Calu3 (cell line): Measurements from ENCODE around the gene ST6GALNAC3. TPM values are rescaled to one million over a fixed set of nuclear protein-coding genes. Genes with fewer than 3 reads are reported as not detected.
"Not testable (repeated sequence)": the region's sequence is repeated elsewhere in the genome, so short reads cannot be mapped to it uniquely, and the experiment has no call there.

Source experiments
- BruUV-seq: library from RNA; stranded (reverse); fragments of 400-500 nt; replicated peaks from 2 replicates; lab custom pipeline; 2021; lab: Mats Ljungman, UMichigan
- CTCF ChIA-PET: fragments of 300-600 bp; sonication (Branson Sonifier 250); formaldehyde crosslinking; loops from one replicate; lab custom pipeline; 2022; ENCODE audit warnings: antibody characterized with exemption; lab: Charles Lee
- DNase-seq: peaks from one replicate; pipeline ENCODE4 v3.0.0; 2022
- H3K27ac Mint-ChIP-seq: one replicate; pipeline ENCODE4 v1.8.0; 2022; ENCODE audit warnings: mixed read lengths; ENCODE audit not compliant: unreplicated experiment
- H3K27me3 Mint-ChIP-seq: one replicate; pipeline ENCODE4 v1.8.0; 2022; ENCODE audit warnings: mixed read lengths; ENCODE audit not compliant: unreplicated experiment
- H3K36me3 Mint-ChIP-seq: one replicate; pipeline ENCODE4 v1.8.0; 2022; ENCODE audit warnings: mild to moderate bottlenecking, moderate library complexity, mixed read lengths; ENCODE audit not compliant: insufficient read depth, unreplicated experiment
- H3K4me1 Mint-ChIP-seq: one replicate; pipeline ENCODE4 v1.8.0; 2022; ENCODE audit warnings: mild to moderate bottlenecking, low read depth, mixed read lengths; ENCODE audit not compliant: unreplicated experiment
- H3K4me3 Mint-ChIP-seq: one replicate; pipeline ENCODE4 v1.8.0; 2022; ENCODE audit warnings: mild to moderate bottlenecking, low read depth, moderate library complexity, mixed read lengths; ENCODE audit not compliant: unreplicated experiment
- H3K9me3 Mint-ChIP-seq: one replicate; pipeline ENCODE4 v1.8.0; 2022; ENCODE audit warnings: low read depth, mixed read lengths; ENCODE audit not compliant: unreplicated experiment
- intact Hi-C: fragments of 100-400 bp; cut with micrococcal nuclease; formaldehyde crosslinking; loops from one replicate; pipeline ENCODE4 v1.10.0; 2022; ENCODE audit not compliant: unreplicated experiment
- total RNA-seq: library from RNA; stranded (reverse); gene quantifications from 2 replicates; pipeline ENCODE4 v1.2.3, GENCODE V29; 2022
- TF ChIP-seq, protein P1 (sequence below): fragments of 200-600 bp; IDR thresholded peaks from one replicate; pipeline ENCODE4 v1.8.0; 2022; ENCODE audit warnings: antibody characterized with exemption; ENCODE audit not compliant: unreplicated experiment

Gene ST6GALNAC3
- total RNA-seq, 1 experiment from 2014 or later: 0.87 TPM

GRCh38 chr1:76640092-76640491 lies 565.5 kb downstream of the ST6GALNAC3 start:
- H3K36me3 Mint-ChIP-seq: no peaks in the 10 kb centered on the region
- no peak for DNase-seq
- CTCF ChIA-PET: no interaction called here
- H3K27me3 Mint-ChIP-seq: no peaks in the 10 kb centered on the region
- TF ChIP-seq, protein P1, sequence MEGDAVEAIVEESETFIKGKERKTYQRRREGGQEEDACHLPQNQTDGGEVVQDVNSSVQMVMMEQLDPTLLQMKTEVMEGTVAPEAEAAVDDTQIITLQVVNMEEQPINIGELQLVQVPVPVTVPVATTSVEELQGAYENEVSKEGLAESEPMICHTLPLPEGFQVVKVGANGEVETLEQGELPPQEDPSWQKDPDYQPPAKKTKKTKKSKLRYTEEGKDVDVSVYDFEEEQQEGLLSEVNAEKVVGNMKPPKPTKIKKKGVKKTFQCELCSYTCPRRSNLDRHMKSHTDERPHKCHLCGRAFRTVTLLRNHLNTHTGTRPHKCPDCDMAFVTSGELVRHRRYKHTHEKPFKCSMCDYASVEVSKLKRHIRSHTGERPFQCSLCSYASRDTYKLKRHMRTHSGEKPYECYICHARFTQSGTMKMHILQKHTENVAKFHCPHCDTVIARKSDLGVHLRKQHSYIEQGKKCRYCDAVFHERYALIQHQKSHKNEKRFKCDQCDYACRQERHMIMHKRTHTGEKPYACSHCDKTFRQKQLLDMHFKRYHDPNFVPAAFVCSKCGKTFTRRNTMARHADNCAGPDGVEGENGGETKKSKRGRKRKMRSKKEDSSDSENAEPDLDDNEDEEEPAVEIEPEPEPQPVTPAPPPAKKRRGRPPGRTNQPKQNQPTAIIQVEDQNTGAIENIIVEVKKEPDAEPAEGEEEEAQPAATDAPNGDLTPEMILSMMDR: no peak
- H3K4me3 Mint-ChIP-seq: no peak overlapping the region
- no peaks in the 10 kb centered on the region for H3K4me1 Mint-ChIP-seq
- no peak overlapping the region for H3K27ac Mint-ChIP-seq
- intact Hi-C loops: no loop called here
- peaks cover 4% of the 10 kb centered on the region for H3K9me3 Mint-ChIP-seq
- BruUV-seq: no TSS peak

- no peaks in the 10 kb centered on the region for H3K36me3 Mint-ChIP-seq
Measured at GRCh38 chr1:76640723-76641122, 566.2 kb downstream of the ST6GALNAC3 start.

DNA sequence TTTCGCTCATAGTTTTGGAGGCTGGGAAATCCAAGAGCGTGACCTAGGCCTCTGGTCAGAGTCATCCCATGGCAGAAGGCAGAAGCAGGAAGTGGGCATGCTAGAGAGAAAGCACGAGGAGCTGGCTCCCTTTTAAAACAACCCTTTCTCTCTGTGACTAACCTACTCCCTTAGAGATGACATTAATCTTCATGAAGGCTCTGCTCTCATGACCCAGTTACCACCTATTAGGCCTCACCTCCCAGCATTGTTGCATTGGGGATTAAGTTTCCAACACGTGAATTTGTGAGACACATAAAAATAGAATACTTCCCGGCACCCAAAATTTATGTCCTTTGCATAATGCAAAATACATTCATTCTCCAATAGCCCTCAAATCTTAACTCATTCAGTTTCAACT lies 569.6 kb downstream of the ST6GALNAC3 start:
- H3K9me3 Mint-ChIP-seq: peaks cover 6% of the 10 kb centered on the region
- BruUV-seq: no TSS peak
- no peak for DNase-seq

More at GRCh38 chr1:76640723-76641122, 566.2 kb downstream of the ST6GALNAC3 start:
- BruUV-seq: no TSS peak
- no peak overlapping the region for H3K4me3 Mint-ChIP-seq
- no peak overlapping the region for H3K27ac Mint-ChIP-seq
- CTCF ChIA-PET: no interaction called here
- TF ChIP-seq, protein P1: no peak
- peaks cover 4% of the 10 kb centered on the region for H3K9me3 Mint-ChIP-seq
- H3K4me1 Mint-ChIP-seq: no peaks in the 10 kb centered on the region
- intact Hi-C loops: no loop called here
- no peak for DNase-seq
- no peaks in the 10 kb centered on the region for H3K27me3 Mint-ChIP-seq

DNA sequence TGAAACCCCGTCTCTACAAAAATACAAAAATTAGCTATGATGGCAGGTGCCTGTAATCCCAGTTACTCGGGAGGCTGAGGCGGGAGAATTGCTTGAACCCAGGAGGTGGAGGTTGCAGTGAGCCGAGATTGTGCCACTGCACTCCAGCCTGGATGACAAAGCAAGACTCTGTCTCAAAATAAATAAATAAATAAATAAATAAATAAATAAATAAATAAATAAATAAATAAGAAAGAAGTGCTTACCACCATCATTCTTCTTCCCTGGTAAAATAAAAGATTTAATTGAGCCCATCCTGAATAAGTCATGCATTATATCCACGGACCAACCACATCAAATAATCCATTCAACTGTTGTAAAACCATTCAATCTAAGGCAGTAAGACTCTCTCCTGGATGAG lies 578.3 kb downstream of the ST6GALNAC3 start:
- H3K27ac Mint-ChIP-seq, H3K9me3 Mint-ChIP-seq, CTCF ChIA-PET, intact Hi-C loops, BruUV-seq, H3K4me1 Mint-ChIP-seq, DNase-seq, H3K4me3 Mint-ChIP-seq, H3K27me3 Mint-ChIP-seq, H3K36me3 Mint-ChIP-seq: not testable (repeated sequence)

More for the DNA sequence above, 569.6 kb downstream of the ST6GALNAC3 start:
- no peak overlapping the region for H3K4me3 Mint-ChIP-seq
- H3K36me3 Mint-ChIP-seq: no peaks in the 10 kb centered on the region
- H3K27me3 Mint-ChIP-seq: no peaks in the 10 kb centered on the region
- TF ChIP-seq, protein P1: no peak
- CTCF ChIA-PET: no interaction called here
- intact Hi-C loops: no loop called here
- no peaks in the 10 kb centered on the region for H3K4me1 Mint-ChIP-seq
- no peak overlapping the region for H3K27ac Mint-ChIP-seq

- Mint-ChIP-seq H3K9me3 (peaks cover 5% of the 10 kb centered on the region), H3K4me3 (no peak overlapping the region), H3K27me3 (no peaks in the 10 kb centered on the region), H3K4me1 (no peaks in the 10 kb centered on the region), H3K27ac (no peak overlapping the region), H3K36me3 (no peaks in the 10 kb centered on the region)
- intact Hi-C loops: no loop called here
- TF ChIP-seq, protein P1: no peak
- BruUV-seq: no TSS peak
- no peak for DNase-seq
- CTCF ChIA-PET: no interaction called here
Measured at GRCh38 chr1:76657623-76658022, 583.1 kb downstream of the ST6GALNAC3 start.
